HL-60 (cell line): Measurements from ENCODE around the gene C1orf141.

Experiments used
- DNase-seq, 2 experiments: peaks; one replicate each; pipeline ENCODE4 v3.0.0-alpha.2; 2010 to 2020; ENCODE audit warnings: low read depth in 1 of 2, low spot score in 1 of 2
- H3K27ac ChIP-seq: fragments of 250-450 bp; sonication (Bioruptor Pico); replicated peaks from 2 replicates; pipeline ENCODE4 v1.5.1; 2020; ENCODE audit warnings: mild to moderate bottlenecking, moderate library complexity
- H3K27me3 ChIP-seq: fragments of 250-450 bp; sonication (Bioruptor Pico); 2 replicates; pipeline ENCODE4 v1.5.1; 2021; ENCODE audit warnings: mild to moderate bottlenecking, moderate library complexity; ENCODE audit not compliant: insufficient read depth, poor library complexity, severe bottlenecking
- H3K4me3 ChIP-seq: replicated peaks from 2 replicates; pipeline ENCODE4 v1.5.1; 2011; ENCODE audit warnings: mild to moderate bottlenecking, control low read depth, low read length; ENCODE audit not compliant: insufficient read depth
- GABPA ChIP-seq: IDR thresholded peaks from 2 replicates; pipeline ENCODE4 v1.6.1; 2012; ENCODE audit warnings: low read depth
- POLR2AphosphoS5 ChIP-seq: IDR thresholded peaks from 2 replicates; pipeline ENCODE4 v1.6.1; 2012; ENCODE audit warnings: low read depth
- SPI1 ChIP-seq: IDR thresholded peaks from 2 replicates; pipeline ENCODE4 v1.6.1; 2012; ENCODE audit warnings: low read depth, mild to moderate bottlenecking, borderline replicate concordance
- TF ChIP-seq, protein P1 (sequence below): IDR thresholded peaks from 2 replicates; pipeline ENCODE4 v1.6.1; 2012; ENCODE audit warnings: low read depth; ENCODE audit not compliant: insufficient replicate concordance
- TF ChIP-seq, protein P2 (sequence below): IDR thresholded peaks from one replicate; pipeline ENCODE4 v1.5.1; 2011; ENCODE audit warnings: low read length, control low read depth, inconsistent platforms; ENCODE audit not compliant: insufficient read depth

Gene C1orf141

DNA sequence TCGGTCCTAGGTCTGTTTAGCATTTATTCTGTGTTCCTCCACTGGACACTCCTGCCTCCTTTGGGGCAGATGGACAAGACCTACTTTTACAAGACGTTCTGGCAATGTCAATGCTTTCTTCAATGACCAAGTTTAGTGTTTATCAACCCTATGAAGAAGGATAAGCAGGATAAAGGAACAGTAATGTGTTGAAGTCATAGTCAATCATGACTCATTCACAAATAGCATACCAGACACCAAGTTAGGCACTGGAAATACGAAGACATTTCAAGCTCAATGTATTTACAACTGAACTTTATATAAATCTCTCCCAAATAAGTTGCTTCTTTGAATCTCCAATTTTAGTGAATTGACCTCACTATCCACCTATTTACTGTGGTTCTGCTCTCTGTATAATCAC lies 76.0 kb downstream of the C1orf141 start:
- no peak overlapping the region for H3K4me3 ChIP-seq
- DNase-seq = no peak
- H3K27me3 ChIP-seq = no peaks in the 10 kb centered on the region
- TF ChIP-seq GABPA = no peak
- TF ChIP-seq SPI1 = no peak
- TF ChIP-seq, protein P1, sequence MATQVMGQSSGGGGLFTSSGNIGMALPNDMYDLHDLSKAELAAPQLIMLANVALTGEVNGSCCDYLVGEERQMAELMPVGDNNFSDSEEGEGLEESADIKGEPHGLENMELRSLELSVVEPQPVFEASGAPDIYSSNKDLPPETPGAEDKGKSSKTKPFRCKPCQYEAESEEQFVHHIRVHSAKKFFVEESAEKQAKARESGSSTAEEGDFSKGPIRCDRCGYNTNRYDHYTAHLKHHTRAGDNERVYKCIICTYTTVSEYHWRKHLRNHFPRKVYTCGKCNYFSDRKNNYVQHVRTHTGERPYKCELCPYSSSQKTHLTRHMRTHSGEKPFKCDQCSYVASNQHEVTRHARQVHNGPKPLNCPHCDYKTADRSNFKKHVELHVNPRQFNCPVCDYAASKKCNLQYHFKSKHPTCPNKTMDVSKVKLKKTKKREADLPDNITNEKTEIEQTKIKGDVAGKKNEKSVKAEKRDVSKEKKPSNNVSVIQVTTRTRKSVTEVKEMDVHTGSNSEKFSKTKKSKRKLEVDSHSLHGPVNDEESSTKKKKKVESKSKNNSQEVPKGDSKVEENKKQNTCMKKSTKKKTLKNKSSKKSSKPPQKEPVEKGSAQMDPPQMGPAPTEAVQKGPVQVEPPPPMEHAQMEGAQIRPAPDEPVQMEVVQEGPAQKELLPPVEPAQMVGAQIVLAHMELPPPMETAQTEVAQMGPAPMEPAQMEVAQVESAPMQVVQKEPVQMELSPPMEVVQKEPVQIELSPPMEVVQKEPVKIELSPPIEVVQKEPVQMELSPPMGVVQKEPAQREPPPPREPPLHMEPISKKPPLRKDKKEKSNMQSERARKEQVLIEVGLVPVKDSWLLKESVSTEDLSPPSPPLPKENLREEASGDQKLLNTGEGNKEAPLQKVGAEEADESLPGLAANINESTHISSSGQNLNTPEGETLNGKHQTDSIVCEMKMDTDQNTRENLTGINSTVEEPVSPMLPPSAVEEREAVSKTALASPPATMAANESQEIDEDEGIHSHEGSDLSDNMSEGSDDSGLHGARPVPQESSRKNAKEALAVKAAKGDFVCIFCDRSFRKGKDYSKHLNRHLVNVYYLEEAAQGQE = no peak
- H3K27ac ChIP-seq = no peak overlapping the region

DNA sequence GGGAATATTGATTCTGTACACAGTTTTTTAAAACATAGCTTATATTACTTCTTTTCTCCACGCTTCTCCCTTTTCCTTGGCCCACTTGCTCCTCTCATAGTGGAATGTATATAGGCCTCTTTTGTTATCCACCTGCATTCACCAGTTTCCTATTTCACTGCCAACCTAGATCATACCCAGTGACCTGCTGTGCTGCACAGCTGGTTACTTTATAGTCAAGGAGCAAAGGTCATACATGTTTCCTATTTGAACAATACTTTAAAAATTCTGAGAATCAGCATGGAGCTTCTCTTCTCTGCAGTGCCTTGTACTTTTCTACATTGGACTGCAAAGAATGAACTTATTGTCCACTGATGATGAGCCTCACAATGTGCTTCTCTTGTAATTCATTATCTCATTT lies 76.5 kb downstream of the C1orf141 start:
- no peak for TF ChIP-seq GABPA
- TF ChIP-seq SPI1 = no peak
- TF ChIP-seq POLR2AphosphoS5 = no peak
- TF ChIP-seq, protein P2, sequence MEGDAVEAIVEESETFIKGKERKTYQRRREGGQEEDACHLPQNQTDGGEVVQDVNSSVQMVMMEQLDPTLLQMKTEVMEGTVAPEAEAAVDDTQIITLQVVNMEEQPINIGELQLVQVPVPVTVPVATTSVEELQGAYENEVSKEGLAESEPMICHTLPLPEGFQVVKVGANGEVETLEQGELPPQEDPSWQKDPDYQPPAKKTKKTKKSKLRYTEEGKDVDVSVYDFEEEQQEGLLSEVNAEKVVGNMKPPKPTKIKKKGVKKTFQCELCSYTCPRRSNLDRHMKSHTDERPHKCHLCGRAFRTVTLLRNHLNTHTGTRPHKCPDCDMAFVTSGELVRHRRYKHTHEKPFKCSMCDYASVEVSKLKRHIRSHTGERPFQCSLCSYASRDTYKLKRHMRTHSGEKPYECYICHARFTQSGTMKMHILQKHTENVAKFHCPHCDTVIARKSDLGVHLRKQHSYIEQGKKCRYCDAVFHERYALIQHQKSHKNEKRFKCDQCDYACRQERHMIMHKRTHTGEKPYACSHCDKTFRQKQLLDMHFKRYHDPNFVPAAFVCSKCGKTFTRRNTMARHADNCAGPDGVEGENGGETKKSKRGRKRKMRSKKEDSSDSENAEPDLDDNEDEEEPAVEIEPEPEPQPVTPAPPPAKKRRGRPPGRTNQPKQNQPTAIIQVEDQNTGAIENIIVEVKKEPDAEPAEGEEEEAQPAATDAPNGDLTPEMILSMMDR = no peak
- TF ChIP-seq, protein P1 = no peak
- Histone ChIP-seq H3K27me3 (no peaks in the 10 kb centered on the region), H3K27ac (no peak overlapping the region), H3K4me3 (no peak overlapping the region)
- DNase-seq = no peak

DNA sequence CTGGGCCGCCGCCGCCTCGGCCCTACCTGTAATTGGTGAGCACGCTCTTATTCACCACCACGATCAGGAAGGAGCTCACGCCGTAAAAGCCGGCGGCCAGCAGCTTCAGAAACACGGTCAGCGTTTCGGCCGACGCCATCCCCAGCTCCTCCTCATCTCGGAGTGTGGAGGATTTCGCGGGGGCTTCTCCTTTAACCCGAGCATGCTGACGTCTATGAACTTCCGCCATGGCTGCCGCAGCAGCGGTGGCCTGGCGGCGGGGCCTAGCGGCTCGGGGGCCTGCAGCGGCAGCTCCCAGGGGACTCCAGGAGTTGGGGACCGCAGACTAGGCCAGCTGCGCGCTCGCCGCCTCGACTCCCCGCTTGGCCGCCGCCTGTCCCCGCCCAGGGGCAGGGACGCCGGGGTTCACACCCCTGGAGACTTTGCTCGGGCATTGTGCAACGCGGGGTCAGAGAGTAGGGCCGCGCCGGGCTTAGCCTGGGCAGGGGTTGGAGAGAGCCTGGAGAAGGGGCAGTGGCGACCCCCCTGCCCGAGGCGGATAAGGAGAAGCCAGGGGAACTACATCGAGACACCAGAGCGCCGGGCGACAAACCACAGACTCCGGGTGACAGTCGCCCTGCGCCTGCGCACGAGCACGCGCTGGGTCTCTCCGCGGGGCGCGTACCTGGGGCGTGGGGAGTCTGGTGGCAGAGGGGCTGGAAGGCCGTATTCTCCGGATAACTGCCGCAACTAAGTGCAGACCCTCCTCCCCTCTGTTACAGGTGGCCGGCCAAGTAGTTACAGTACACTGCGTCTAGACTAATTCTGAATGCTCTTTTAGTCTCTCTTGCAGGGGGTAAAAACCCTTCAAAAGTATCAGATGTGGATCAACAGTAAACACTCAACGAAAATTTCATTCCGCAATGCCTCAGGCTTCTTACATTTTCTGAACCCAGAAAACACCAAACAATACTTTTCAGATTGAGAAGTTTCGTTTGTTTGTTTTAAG lies 80.7 kb downstream of the C1orf141 start, which contains the start of gene SLC35D1:
TSS of gene SLC35D1 (minus strand) at position 364 of the 988 bp plus-strand sequence. CDS start at position 229, 135 bp downstream.
- H3K4me3 ChIP-seq = peak within 1 kb of the TSS; percentile 79
- H3K27ac ChIP-seq = peak within 1 kb of the TSS; percentile 84
- TF ChIP-seq SPI1 = no peak
- TF ChIP-seq, protein P2 = no peak
- TF ChIP-seq, protein P1 = no peak
- TF ChIP-seq POLR2AphosphoS5 = no peak; the same call in 1 of the 2 replicates
- no peak; the same call in 1 of the 2 replicates for TF ChIP-seq GABPA
- peak; percentile 41 to 75 for DNase-seq
- H3K27me3 ChIP-seq = no peaks in the 10 kb centered on the region
